Effector memory CD4-positive, alpha-beta T cell (primary cell): ENCODE data around the gene FSTL4.
"Not testable (repeated sequence)": the region's sequence is repeated elsewhere in the genome, so short reads cannot be mapped to it uniquely, and the experiment has no call there.

Experiments used
- DNase-seq, 3 donors: peaks; one replicate each; pipeline ENCODE4 v3.0.0-alpha.2; 2020
- H3K27ac ChIP-seq: 2 replicates; pipeline ENCODE4 v1.7.0; 2013; ENCODE audit warnings: mild to moderate bottlenecking, low read length, moderate library complexity; ENCODE audit not compliant: insufficient read depth, poor library complexity, severe bottlenecking
- H3K27me3 ChIP-seq: replicated peaks from 2 replicates; pipeline ENCODE4 v1.7.0; 2013; ENCODE audit warnings: mild to moderate bottlenecking, low read length; ENCODE audit not compliant: insufficient read depth, control insufficient read depth, poor library complexity, severe bottlenecking
- H3K36me3 ChIP-seq: 2 replicates; pipeline ENCODE4 v1.7.0; 2013; ENCODE audit warnings: mild to moderate bottlenecking, low read length, moderate library complexity; ENCODE audit not compliant: control insufficient read depth, insufficient read depth
- H3K4me1 ChIP-seq: 2 replicates; pipeline ENCODE4 v1.7.0; 2013; ENCODE audit warnings: low read length, mild to moderate bottlenecking; ENCODE audit not compliant: control insufficient read depth, insufficient read depth, poor library complexity, severe bottlenecking
- H3K4me3 ChIP-seq: 2 replicates; pipeline ENCODE4 v1.7.0; 2013; ENCODE audit warnings: low read length, low read depth, mild to moderate bottlenecking; ENCODE audit not compliant: insufficient read depth, poor library complexity, severe bottlenecking
- H3K9me3 ChIP-seq: 2 replicates; pipeline ENCODE4 v1.7.0; 2013; ENCODE audit warnings: mild to moderate bottlenecking, low read length, moderate library complexity; ENCODE audit not compliant: control insufficient read depth

The FSTL4 gene

GRCh38 chr5:133226186-133226585 is 386.2 kb downstream of the FSTL4 start:
- Histone ChIP-seq H3K27me3 (no peaks in the 10 kb centered on the region), H3K36me3 (no peaks in the 10 kb centered on the region), H3K27ac (no peak overlapping the region), H3K9me3 (no peaks in the 10 kb centered on the region), H3K4me3 (no peak overlapping the region), H3K4me1 (no peaks in the 10 kb centered on the region)
- no peak for DNase-seq

GRCh38 chr5:133225671-133226152 is 386.6 kb downstream of the FSTL4 start:
- Histone ChIP-seq H3K9me3 (no peaks in the 10 kb centered on the region), H3K4me3 (no peak overlapping the region), H3K4me1 (no peaks in the 10 kb centered on the region), H3K36me3 (no peaks in the 10 kb centered on the region), H3K27ac (no peak overlapping the region), H3K27me3 (no peaks in the 10 kb centered on the region)
- no peak for DNase-seq

- H3K4me1 ChIP-seq = no peaks in the 10 kb centered on the region
- H3K27ac ChIP-seq = no peak overlapping the region
- no peaks in the 10 kb centered on the region for H3K9me3 ChIP-seq
- DNase-seq = no peak
- H3K4me3 ChIP-seq = no peak overlapping the region
- no peaks in the 10 kb centered on the region for H3K36me3 ChIP-seq
- no peaks in the 10 kb centered on the region for H3K27me3 ChIP-seq
These were observed 389.4 kb downstream of the FSTL4 start for GRCh38 chr5:133222979-133223378.

- H3K27ac ChIP-seq = no peak overlapping the region
- H3K36me3 ChIP-seq = no peaks in the 10 kb centered on the region
- H3K4me3 ChIP-seq = no peak overlapping the region
- no peaks in the 10 kb centered on the region for H3K4me1 ChIP-seq
- H3K9me3 ChIP-seq = no peaks in the 10 kb centered on the region
- no peaks in the 10 kb centered on the region for H3K27me3 ChIP-seq
- DNase-seq = no peak
These were observed 389.8 kb downstream of the FSTL4 start for GRCh38 chr5:133222521-133222920.

GRCh38 chr5:133222040-133222439 is 390.3 kb downstream of the FSTL4 start:
- H3K4me1 ChIP-seq = no peaks in the 10 kb centered on the region
- no peak overlapping the region for H3K27ac ChIP-seq
- H3K9me3 ChIP-seq = no peaks in the 10 kb centered on the region
- H3K27me3 ChIP-seq = no peaks in the 10 kb centered on the region
- DNase-seq = no peak
- no peak overlapping the region for H3K4me3 ChIP-seq
- no peaks in the 10 kb centered on the region for H3K36me3 ChIP-seq

- no peaks in the 10 kb centered on the region for H3K4me1 ChIP-seq
These were observed 391.3 kb downstream of the FSTL4 start for GRCh38 chr5:133220851-133221674.

GRCh38 chr5:133219296-133219695 is 393.0 kb downstream of the FSTL4 start:
- Histone ChIP-seq H3K4me3 (no peak overlapping the region), H3K9me3 (no peaks in the 10 kb centered on the region), H3K27me3 (no peaks in the 10 kb centered on the region), H3K4me1 (no peaks in the 10 kb centered on the region), H3K27ac (no peak overlapping the region), H3K36me3 (no peaks in the 10 kb centered on the region)
- no peak for DNase-seq

More at GRCh38 chr5:133220851-133221674, 391.3 kb downstream of the FSTL4 start:
- Histone ChIP-seq H3K27ac (no peak overlapping the region), H3K27me3 (no peaks in the 10 kb centered on the region), H3K9me3 (no peaks in the 10 kb centered on the region), H3K36me3 (no peaks in the 10 kb centered on the region), H3K4me3 (no peak overlapping the region)
- DNase-seq = no peak

- H3K4me1 ChIP-seq, H3K9me3 ChIP-seq, H3K4me3 ChIP-seq, H3K27me3 ChIP-seq, DNase-seq, H3K36me3 ChIP-seq, H3K27ac ChIP-seq: not testable (repeated sequence)
These were observed 396.2 kb downstream of the FSTL4 start for GRCh38 chr5:133216138-133216537.

GRCh38 chr5:133214153-133214820 is 398.1 kb downstream of the FSTL4 start:
- no peaks in the 10 kb centered on the region for H3K36me3 ChIP-seq
- H3K27ac ChIP-seq = no peak overlapping the region
- H3K4me1 ChIP-seq = no peaks in the 10 kb centered on the region
- no peak for DNase-seq
- H3K27me3 ChIP-seq = no peaks in the 10 kb centered on the region
- H3K4me3 ChIP-seq = no peak overlapping the region
- no peaks in the 10 kb centered on the region for H3K9me3 ChIP-seq

GRCh38 chr5:133205649-133206048 is 406.7 kb downstream of the FSTL4 start:
- DNase-seq = no peak
- Histone ChIP-seq H3K27ac (no peak overlapping the region), H3K4me1 (no peaks in the 10 kb centered on the region), H3K9me3 (no peaks in the 10 kb centered on the region), H3K27me3 (no peaks in the 10 kb centered on the region), H3K4me3 (no peak overlapping the region), H3K36me3 (no peaks in the 10 kb centered on the region)
